GM19468 (cell line): ENCODE data around the gene GAGE10.
"Not testable (repeated sequence)": the region's sequence is repeated elsewhere in the genome, so short reads cannot be mapped to it uniquely, and the experiment has no call there.

Experiments used
- ATAC-seq: cut with Tn5 transposase; IDR thresholded peaks from one replicate; pipeline ENCODE4 v1.9.1; 2021; ENCODE audit warnings: mild to moderate bottlenecking, moderate library complexity, moderate number of reproducible peaks; ENCODE audit not compliant: unreplicated experiment; ENCODE audit errors: extremely low read depth

The GAGE10 gene

DNA sequence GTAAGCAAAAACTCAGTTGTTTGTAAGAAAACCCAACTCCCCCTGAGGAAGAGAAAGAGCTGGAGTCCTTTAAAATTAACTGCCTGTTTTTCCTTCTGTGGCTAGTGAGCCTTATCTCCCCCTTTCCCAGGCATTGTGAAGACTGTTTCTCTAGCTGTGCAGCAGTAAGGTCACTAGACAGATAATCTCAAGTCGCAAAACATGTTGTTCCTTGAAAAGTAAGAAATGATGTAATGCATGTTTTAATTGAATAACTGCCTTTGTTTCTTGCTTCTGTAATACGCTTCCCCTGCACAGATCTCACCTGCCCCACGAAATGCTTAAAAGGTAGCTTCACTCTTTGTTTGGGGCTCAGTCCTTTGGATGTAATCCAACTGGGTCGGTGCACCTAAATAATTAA is 12.6 kb downstream of the GAGE10 start:
- ATAC-seq = no peak

- ATAC-seq = not testable (repeated sequence)
Measured at GRCh38 chrX:49321737-49322136, 18.3 kb downstream of the GAGE10 start, which contains the start of gene GAGE12J. GAGE12J (plus strand) TSS chrX:49322037; CDS start chrX:49323194, 1,157 bp downstream.

- not testable (repeated sequence) for ATAC-seq
Measured at GRCh38 chrX:49322266-49322665, 18.8 kb downstream of the GAGE10 start.

DNA sequence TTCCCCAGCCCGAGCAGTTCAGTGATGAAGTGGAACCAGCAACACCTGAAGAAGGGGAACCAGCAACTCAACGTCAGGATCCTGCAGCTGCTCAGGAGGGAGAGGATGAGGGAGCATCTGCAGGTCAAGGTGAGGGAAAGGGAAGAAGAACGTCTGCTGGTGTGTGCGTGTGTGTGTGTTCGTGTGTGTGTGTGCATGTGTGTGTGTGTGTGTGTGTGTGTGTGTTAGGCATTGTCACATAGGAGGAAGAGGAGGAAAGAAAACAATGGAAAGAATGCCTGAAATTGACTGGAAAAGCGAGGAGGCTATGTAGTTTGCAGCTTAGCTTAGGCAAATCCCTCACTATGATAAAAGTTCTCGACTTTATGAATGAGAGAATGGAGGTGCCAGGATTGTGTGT is 20.3 kb downstream of the GAGE10 start:
- ATAC-seq = not testable (repeated sequence)

GRCh38 chrX:49330421-49330820 is 27.0 kb downstream of the GAGE10 start:
- not testable (repeated sequence) for ATAC-seq

DNA sequence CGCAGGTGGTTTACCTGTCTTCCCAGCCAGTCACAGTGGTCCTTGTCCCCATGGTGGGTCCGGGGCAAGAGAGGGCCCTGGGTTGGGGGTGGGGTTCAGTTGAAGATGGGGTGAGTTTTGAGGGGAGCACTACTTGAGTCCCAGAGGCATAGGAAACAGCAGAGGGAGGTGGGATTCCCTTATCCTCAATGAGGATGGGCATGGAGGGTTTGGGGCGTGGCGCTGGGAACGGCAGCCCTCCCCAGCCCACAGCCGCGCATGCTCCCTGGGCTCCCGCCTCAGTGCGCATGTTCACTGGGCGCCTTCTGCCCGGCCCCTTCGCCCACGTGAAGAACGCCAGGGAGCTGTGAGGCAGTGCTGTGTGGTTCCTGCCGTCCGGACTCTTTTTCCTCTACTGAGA is 27.8 kb downstream of the GAGE10 start, which contains the start of gene GAGE13:
Gene GAGE13 (plus strand): TSS at position 301 of the 400 bp plus-strand sequence. CDS start 1,156 bp downstream, outside the sequence.
- not testable (repeated sequence) for ATAC-seq

- ATAC-seq = not testable (repeated sequence)
Measured at GRCh38 chrX:49331841-49332240, 28.4 kb downstream of the GAGE10 start.

DNA sequence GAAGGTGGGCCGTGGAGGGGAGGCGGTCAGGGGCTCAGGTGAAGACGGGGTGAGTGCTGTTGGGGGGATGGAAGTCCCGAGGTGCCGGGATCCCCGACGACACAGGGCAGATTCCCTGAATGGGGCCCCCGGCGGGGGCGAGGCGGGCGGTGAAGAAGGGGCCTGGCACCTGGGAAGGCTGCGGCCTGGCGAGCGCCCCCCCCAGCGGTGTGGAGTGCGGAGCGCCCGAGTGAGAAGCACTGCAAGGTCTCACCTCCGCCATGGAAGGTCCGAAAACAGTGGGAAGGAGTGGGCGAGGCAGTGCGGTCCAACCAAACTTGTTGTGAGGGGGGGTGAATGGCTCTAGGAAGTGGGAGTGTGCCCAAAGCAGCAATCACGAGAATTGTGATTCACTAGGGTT is 38.0 kb downstream of the GAGE10 start:
- ATAC-seq = not testable (repeated sequence)

GRCh38 chrX:49344496-49345175 is 41.2 kb downstream of the GAGE10 start:
- not testable (repeated sequence) for ATAC-seq

DNA sequence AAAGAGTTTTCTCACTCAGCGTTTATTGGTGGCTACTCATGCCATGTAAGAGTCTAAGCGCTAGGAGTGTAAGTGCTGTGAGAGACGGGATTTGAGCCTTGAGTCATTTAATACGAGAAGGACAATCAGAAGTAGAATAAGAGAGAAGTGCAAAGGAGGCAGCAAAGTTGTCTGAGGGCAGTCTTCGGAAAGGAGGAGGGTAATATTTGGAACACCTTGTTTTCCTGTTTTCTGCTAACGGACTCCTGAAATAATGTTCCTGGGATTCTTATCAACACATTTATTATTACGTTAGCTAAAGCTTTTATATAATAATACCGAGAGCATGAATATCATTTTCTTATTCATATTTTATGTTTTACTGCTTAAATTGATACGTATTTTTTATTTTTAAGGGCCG is 42.0 kb downstream of the GAGE10 start:
- ATAC-seq = not testable (repeated sequence)

GRCh38 chrX:49346150-49346549 is 42.7 kb downstream of the GAGE10 start:
- not testable (repeated sequence) for ATAC-seq
